ENCODE data around the gene ADIPOR2.
A peak's percentile ranks its signal among the peaks of the same experiment; 100 is the strongest.

Gene ADIPOR2

DNA sequence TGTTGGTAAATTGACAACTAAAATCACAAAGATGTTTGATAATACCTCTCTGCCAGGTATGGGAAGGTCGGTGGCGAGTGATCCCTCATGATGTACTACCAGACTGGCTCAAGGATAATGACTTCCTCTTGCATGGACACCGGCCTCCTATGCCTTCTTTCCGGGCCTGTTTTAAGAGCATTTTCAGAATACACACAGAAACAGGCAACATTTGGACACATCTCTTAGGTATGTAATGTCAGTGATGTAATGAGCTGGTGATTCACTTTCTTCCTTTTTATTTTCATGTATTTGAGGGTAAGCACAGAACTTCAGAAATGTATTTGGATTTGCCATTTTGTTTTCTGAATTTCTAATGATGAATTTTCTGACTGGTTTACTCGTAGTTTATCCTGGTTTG lies 86.9 kb downstream of the ADIPOR2 start:
- DNase-seq (ENCODE audit: low spot score) = no peak
- TF ChIP-seq, protein P1, sequence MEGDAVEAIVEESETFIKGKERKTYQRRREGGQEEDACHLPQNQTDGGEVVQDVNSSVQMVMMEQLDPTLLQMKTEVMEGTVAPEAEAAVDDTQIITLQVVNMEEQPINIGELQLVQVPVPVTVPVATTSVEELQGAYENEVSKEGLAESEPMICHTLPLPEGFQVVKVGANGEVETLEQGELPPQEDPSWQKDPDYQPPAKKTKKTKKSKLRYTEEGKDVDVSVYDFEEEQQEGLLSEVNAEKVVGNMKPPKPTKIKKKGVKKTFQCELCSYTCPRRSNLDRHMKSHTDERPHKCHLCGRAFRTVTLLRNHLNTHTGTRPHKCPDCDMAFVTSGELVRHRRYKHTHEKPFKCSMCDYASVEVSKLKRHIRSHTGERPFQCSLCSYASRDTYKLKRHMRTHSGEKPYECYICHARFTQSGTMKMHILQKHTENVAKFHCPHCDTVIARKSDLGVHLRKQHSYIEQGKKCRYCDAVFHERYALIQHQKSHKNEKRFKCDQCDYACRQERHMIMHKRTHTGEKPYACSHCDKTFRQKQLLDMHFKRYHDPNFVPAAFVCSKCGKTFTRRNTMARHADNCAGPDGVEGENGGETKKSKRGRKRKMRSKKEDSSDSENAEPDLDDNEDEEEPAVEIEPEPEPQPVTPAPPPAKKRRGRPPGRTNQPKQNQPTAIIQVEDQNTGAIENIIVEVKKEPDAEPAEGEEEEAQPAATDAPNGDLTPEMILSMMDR (IDR thresholded peaks at IDR 0.05; ENCODE audit: extremely low read depth, missing control alignments) = no peak

DNA sequence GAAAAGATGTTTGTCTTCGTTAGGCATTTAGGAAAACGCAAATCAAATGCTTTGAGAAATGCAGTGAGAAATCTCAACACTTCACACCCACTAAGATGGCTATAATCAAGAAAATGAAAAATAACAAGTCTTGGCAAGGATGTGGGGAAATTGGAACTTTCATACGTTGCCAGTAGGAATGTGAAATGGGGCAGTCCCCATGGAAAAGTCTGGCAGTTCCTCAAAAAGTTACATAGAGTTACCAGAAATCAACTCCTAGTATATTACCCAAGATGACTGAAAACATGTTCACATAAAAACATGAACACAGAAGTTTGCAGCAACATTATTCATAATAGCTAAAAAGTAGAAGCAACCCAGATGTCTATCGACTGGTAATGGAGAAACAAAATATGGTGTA lies 88.0 kb downstream of the ADIPOR2 start:
- no peak for DNase-seq (ENCODE audit: low spot score)
- TF ChIP-seq, protein P1 (IDR thresholded peaks at IDR 0.05; ENCODE audit: extremely low read depth, missing control alignments) = no peak

DNA sequence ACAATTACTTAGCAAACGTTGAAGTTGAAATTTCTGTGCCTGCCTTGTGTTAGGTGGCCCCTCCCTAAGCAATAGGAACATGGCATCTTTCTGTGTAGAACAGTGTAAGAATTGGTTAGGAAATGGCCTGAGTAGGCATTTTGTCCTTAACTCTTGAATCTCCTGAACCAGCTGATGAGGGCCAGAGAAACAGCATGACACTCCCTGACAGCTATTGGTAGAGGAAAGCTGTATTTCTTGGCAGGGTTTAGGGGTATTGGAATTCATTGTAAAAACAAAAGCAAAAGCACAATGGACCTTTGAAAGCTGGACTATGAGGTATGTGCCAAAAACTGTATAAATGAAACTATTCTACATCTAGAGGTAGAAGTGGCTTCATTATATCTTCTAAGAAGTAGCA lies 88.9 kb downstream of the ADIPOR2 start:
- TF ChIP-seq, protein P1 (IDR thresholded peaks at IDR 0.05; ENCODE audit: extremely low read depth, missing control alignments) = no peak
- no peak for DNase-seq (ENCODE audit: low spot score)

DNA sequence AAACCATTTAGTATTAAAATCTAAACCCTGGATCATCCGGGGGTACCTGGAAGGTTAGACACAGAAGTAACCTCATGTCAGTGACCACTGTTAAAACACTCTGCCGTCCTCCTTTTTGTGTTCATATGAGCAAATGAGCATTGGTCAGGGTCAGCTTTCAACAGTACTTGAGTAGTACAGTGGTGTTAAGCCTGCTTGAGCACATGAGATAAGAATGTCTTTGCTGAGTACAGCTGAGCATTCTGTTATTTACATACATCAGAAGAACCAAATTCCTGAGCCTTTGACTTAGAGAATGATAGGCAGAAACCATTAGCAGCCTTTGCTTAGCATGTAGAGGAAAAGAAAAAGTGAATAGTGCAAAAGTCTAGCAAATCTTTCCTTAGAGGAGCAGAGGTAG lies 90.9 kb downstream of the ADIPOR2 start:
- TF ChIP-seq, protein P1 (IDR thresholded peaks at IDR 0.05; ENCODE audit: extremely low read depth, missing control alignments) = no peak
- DNase-seq (ENCODE audit: low spot score) = no peak

DNA sequence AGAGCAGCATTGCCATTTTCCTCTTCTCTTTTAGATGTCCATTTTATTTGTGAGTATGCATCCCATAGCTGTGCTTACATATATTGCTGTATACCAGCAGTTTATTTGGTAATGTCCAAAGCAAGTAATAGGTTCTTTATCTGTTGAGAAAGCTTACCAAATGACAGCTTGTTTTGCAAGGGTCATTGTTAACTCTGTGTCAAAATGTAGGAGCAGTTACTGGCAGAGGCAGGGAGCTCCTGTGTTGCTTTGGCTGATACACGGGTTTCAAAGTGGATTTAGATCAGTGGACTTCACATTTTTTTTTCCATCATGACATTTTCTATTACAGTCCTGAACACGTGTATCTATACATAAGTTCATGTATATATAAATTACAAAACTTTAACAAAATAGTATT lies 91.3 kb downstream of the ADIPOR2 start:
- TF ChIP-seq, protein P1 (IDR thresholded peaks at IDR 0.05; ENCODE audit: extremely low read depth, missing control alignments) = no peak
- DNase-seq (ENCODE audit: low spot score) = no peak

DNA sequence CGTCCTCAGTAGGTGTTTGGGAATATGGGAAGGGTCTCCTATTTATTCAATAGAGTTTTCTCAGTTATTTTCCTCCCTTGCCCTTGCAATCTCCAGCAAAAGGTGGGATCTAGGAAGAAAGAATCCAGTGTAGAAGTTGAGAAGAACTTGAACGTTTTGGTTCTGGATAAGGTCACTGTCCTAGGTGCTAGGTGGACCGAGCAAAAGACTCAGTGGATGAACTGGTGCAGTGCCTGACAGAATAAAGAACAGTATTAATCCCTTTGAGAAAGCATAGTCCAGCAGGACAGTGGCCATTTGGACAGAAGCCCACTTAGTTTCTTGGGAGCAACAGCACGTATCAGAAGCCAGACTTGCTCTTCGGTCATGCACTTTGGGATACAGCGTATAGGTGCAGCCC lies 96.8 kb downstream of the ADIPOR2 start:
- TF ChIP-seq, protein P1 (IDR thresholded peaks at IDR 0.05; ENCODE audit: extremely low read depth, missing control alignments) = no peak
- no peak for DNase-seq (ENCODE audit: low spot score)

DNA sequence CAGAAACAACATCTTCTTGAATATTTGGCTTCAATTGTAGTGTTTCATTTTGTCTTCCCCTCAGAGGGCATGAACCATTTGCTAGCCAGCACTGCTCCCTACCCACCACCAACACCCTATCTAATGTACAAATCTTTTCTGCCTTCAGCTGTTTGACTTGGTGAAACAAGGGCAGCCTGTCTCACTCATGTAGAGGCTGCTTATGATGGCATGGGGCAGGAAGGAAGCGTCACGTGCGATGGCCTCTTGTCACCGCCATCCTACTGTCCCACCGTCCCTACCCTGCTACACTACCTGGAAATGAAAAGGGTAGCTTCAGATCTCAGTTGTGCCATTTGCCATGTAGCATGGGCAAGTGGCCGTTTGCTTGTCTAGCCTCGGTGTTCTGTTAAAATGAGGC lies 99.6 kb downstream of the ADIPOR2 start:
- DNase-seq (ENCODE audit: low spot score) = peak; percentile 3

More for the DNA sequence above, 99.6 kb downstream of the ADIPOR2 start:
- TF ChIP-seq, protein P1 (IDR thresholded peaks at IDR 0.05; ENCODE audit: extremely low read depth, missing control alignments) = no peak

All from GM20000 (cell line).